ENCODE results near the gene NHLRC3. TPM values are rescaled to one million over a fixed set of nuclear protein-coding genes. Genes with fewer than 3 reads are reported as not detected.

NHLRC3 gene
- total and polyA plus RNA-seq, 9 of the 15 experiments (the other 6 are each of a cell fraction or from before 2014, with no cell fraction given): 5.5 to 15.3 (median 9.0) TPM

GRCh38 chr13:39037410-39037879, 811 bp upstream of the NHLRC3 start:
- peaks cover 9% of the 10 kb centered on the region; the same call in 1 of the 2 replicates for H4K20me1 ChIP-seq (replicated peaks; ENCODE audit: control insufficient read depth, insufficient read depth, low read length)
- BruUV-seq (replicated peaks): no TSS peak
- intact Hi-C loops (cut with micrococcal nuclease): no loop called here
- in situ Hi-C loops (cut with MboI): no loop called here
- ChIA-PET POLR2A (interaction anchor here (0.6 to 1.4 kb wide), 8 partner anchors 7 to 133 kb away, joined by 3 to 4 read pairs (median 3); no protein-coding TSS in a partner anchor), CTCF (ENCODE audit: low intra/inter-chr PET ratio) (no interaction called here)
- peak overlapping the region; percentile 87; the same call in 1 of the 2 replicates for H3K4me2 ChIP-seq (ENCODE audit: insufficient read depth, low read length)
- H3K36me3 ChIP-seq (ENCODE audit: control insufficient read depth, insufficient read depth, low read length): peaks cover 9% of the 10 kb centered on the region; the same call in 2 of the 3 replicates
- ATAC-seq: peak; percentile 28
- no peaks in the 10 kb centered on the region for H3K9me1 ChIP-seq (ENCODE audit: control insufficient read depth, insufficient read depth, low read length)
- H3K27me3 ChIP-seq (ENCODE audit: control insufficient read depth in 2 of 2, insufficient read depth in 2 of 2, low read length in 2 of 2): no peaks in the 10 kb centered on the region
- no peak for FAIRE-seq
- peak overlapping the region; percentile 83 for H3K27ac ChIP-seq (ENCODE audit: extremely low read depth, low read depth, low read length)
- H3K9ac ChIP-seq (ENCODE audit: insufficient read depth in 1 of 2, low read depth in 2 of 2, low read length in 2 of 2): peak overlapping the region; percentile 82 to 96
- H3K4me1 ChIP-seq (replicated peaks in 1 of 2; ENCODE audit: control insufficient read depth in 2 of 2, insufficient read depth in 2 of 2, low read length in 2 of 2): peaks cover 7 to 11% of the 10 kb centered on the region in 2 experiments; a peak in 4 of 5 replicates
- no peaks in the 10 kb centered on the region for H3K9me3 ChIP-seq (replicated peaks; ENCODE audit: control insufficient read depth, insufficient read depth, low read depth, low read length)
- WGBS (ENCODE audit: insufficient coverage, low coverage, missing lambda C conversion rate): 0% methylated on average over 2 of the region's 39 CpGs
- peaks cover 74% of the 10 kb centered on the region for H3K79me2 ChIP-seq (ENCODE audit: control insufficient read depth, insufficient read depth, low read length)
- no peak for DNase-seq (ENCODE audit: extremely low read depth in 1 of 4, low spot score in 3 of 4)
- H2AFZ ChIP-seq (ENCODE audit: low read depth, low read length): peak overlapping the region; percentile 99
- H3K4me3 ChIP-seq: peak overlapping the region; percentile 87
- TF ChIP-seq KDM4B (IDR thresholded peaks at IDR 0.05; ENCODE audit: borderline replicate concordance in 2 of 2, low read depth in 1 of 2) (0 out of 4 replicates have a peak, but pooled peaks of 1 of the 2 experiments have one; percentile 58), E2F3 (CRISPR knock-in tag; IDR thresholded peaks at IDR 0.05) (no peak), GABPA (tag; conservative IDR thresholded peaks at IDR 0.05; ENCODE audit: low read depth) (peak; percentile 88; the same call in 1 of the 2 replicates), CCNT2 (IDR thresholded peaks at IDR 0.05; ENCODE audit: borderline replicate concordance, extremely low read depth, insufficient read length, low read depth, low read length) (peak; percentile 64), CHD1 (IDR thresholded peaks at IDR 0.05; ENCODE audit: low read length) (peak; percentile 65), MTA2 (IDR thresholded peaks at IDR 0.05; ENCODE audit: low read depth) (no peak), ZBTB11 (CRISPR knock-in tag; IDR thresholded peaks at IDR 0.05) (peak in 2 of 3 experiments; percentile 83 to 92; a peak in 4 of 6 replicates), CTBP1 (IDR thresholded peaks at IDR 0.05; ENCODE audit: borderline replicate concordance) (no peak), ZEB2 (IDR thresholded peaks at IDR 0.05) (0 out of 2 replicates have a peak, but pooled peaks have one; percentile 15)
- TF ChIP-seq, protein P1, sequence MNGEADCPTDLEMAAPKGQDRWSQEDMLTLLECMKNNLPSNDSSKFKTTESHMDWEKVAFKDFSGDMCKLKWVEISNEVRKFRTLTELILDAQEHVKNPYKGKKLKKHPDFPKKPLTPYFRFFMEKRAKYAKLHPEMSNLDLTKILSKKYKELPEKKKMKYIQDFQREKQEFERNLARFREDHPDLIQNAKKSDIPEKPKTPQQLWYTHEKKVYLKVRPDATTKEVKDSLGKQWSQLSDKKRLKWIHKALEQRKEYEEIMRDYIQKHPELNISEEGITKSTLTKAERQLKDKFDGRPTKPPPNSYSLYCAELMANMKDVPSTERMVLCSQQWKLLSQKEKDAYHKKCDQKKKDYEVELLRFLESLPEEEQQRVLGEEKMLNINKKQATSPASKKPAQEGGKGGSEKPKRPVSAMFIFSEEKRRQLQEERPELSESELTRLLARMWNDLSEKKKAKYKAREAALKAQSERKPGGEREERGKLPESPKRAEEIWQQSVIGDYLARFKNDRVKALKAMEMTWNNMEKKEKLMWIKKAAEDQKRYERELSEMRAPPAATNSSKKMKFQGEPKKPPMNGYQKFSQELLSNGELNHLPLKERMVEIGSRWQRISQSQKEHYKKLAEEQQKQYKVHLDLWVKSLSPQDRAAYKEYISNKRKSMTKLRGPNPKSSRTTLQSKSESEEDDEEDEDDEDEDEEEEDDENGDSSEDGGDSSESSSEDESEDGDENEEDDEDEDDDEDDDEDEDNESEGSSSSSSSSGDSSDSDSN (IDR thresholded peaks at IDR 0.05; ENCODE audit: borderline replicate concordance in 1 of 2, low read depth in 2 of 2, low read length in 2 of 2): peak; percentile 71 to 79; a peak in 2 of 4 replicates
- TF ChIP-seq, protein P2, sequence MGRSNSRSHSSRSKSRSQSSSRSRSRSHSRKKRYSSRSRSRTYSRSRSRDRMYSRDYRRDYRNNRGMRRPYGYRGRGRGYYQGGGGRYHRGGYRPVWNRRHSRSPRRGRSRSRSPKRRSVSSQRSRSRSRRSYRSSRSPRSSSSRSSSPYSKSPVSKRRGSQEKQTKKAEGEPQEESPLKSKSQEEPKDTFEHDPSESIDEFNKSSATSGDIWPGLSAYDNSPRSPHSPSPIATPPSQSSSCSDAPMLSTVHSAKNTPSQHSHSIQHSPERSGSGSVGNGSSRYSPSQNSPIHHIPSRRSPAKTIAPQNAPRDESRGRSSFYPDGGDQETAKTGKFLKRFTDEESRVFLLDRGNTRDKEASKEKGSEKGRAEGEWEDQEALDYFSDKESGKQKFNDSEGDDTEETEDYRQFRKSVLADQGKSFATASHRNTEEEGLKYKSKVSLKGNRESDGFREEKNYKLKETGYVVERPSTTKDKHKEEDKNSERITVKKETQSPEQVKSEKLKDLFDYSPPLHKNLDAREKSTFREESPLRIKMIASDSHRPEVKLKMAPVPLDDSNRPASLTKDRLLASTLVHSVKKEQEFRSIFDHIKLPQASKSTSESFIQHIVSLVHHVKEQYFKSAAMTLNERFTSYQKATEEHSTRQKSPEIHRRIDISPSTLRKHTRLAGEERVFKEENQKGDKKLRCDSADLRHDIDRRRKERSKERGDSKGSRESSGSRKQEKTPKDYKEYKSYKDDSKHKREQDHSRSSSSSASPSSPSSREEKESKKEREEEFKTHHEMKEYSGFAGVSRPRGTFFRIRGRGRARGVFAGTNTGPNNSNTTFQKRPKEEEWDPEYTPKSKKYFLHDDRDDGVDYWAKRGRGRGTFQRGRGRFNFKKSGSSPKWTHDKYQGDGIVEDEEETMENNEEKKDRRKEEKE (IDR thresholded peaks at IDR 0.05; ENCODE audit: borderline replicate concordance in 1 of 2, control insufficient read depth in 1 of 2, low read depth in 2 of 2, low read length in 1 of 2): no peak
